Stomach (tissue), 4 donors: ENCODE measurements around the gene C1orf198.

ENCODE experiments used
- POLR2A ChIP-seq, 4 donors: fragments of 450-650 bp; IDR thresholded peaks; one replicate each; pipeline ENCODE4 v1.6.1; 2016; ENCODE audit warnings: antibody characterized with exemption in 4 of 4, control low read depth in 2 of 4, mild to moderate bottlenecking in 1 of 4, moderate library complexity in 1 of 4
- TF ChIP-seq, protein P1 (sequence below), 7 experiments: fragments of 450-650 bp in 4 of 7; fragments of 200-600 bp in 3 of 7; sonication (generic) in 3 of 7; IDR thresholded peaks; one replicate each; pipeline ENCODE4 v1.5.1; 2016 to 2019; ENCODE audit warnings: antibody characterized with exemption in 7 of 7, control low read depth in 2 of 7, mild to moderate bottlenecking in 1 of 7

DNA sequence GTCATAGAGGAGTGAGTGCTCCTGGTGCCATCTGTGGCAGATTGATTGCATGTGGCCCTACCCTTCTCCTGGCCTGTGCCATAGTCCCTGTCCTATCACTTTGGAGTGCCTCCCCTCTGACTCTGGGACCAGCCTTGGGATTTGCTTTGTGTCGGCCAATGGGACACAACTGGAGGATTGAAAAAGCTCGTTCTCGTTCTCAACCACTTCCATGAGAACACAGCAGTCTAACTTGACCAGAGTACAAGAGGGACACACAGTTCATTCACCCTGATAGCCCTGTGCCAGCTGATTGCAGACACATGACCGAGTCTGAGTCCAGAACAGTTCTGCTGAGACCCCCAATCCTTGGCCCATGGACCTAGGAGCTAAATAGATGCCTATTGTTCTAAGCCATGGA, 47.8 kb downstream of the C1orf198 start:
- TF ChIP-seq, protein P1, sequence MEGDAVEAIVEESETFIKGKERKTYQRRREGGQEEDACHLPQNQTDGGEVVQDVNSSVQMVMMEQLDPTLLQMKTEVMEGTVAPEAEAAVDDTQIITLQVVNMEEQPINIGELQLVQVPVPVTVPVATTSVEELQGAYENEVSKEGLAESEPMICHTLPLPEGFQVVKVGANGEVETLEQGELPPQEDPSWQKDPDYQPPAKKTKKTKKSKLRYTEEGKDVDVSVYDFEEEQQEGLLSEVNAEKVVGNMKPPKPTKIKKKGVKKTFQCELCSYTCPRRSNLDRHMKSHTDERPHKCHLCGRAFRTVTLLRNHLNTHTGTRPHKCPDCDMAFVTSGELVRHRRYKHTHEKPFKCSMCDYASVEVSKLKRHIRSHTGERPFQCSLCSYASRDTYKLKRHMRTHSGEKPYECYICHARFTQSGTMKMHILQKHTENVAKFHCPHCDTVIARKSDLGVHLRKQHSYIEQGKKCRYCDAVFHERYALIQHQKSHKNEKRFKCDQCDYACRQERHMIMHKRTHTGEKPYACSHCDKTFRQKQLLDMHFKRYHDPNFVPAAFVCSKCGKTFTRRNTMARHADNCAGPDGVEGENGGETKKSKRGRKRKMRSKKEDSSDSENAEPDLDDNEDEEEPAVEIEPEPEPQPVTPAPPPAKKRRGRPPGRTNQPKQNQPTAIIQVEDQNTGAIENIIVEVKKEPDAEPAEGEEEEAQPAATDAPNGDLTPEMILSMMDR (IDR thresholded peaks at IDR 0.05): no peak
- no peak for TF ChIP-seq POLR2A (IDR thresholded peaks at IDR 0.05)
